Left colon (tissue), 2 donors: Measurements from ENCODE around the gene UNC5A. TPM values are rescaled to one million over a fixed set of nuclear protein-coding genes. Genes with fewer than 3 reads are reported as not detected.

ENCODE experiments used
- ATAC-seq: fragments of 200-7000 bp; cut with Tn5 transposase; one replicate; pipeline ENCODE4 v1.9.1; 2020; ENCODE audit warnings: mild to moderate bottlenecking, moderate library complexity
- DNase-seq, 2 donors: peaks; one replicate each; pipeline ENCODE4 v3.0.0-alpha.2; 2020
- intact Hi-C, 2 donors: fragments of 100-400 bp; cut with DNase I in 1 of 2; cut with micrococcal nuclease in 1 of 2; formaldehyde crosslinking; loops; one replicate each; pipeline versions ENCODE4 v1.11.2 to v1.14.0; 2022; cut with DNase I, micrococcal nuclease
- total RNA-seq, 2 donors: library from RNA; stranded (reverse); fragmentation: NEBNext Ultra II Directional; extraction: Animal tissue kit (Norgen Biotek cat#: 25700); gene quantifications; one replicate each; pipeline ENCODE4 v1.2.1, GENCODE V29; 2021
- donor health status: DM: no; HTN: no; CAD: no.
- donor health status: DM: yes; HTN: yes; CAD: no.

UNC5A gene
- total RNA-seq, 2 donors from 2014 or later: not detected

GRCh38 chr5:176851871-176852658, 41.7 kb downstream of the UNC5A start:
- no peak for DNase-seq
- intact Hi-C loops: no loop called here
- ATAC-seq: no peak

- intact Hi-C loops: no loop called here
- no peak for DNase-seq
- no peak for ATAC-seq
Observed at GRCh38 chr5:176853151-176853778, 42.9 kb downstream of the UNC5A start.

GRCh38 chr5:176854164-176854563, 43.8 kb downstream of the UNC5A start:
- DNase-seq (no peak), ATAC-seq (no peak)
- intact Hi-C loops: no loop called here

GRCh38 chr5:176855598-176855997, 45.2 kb downstream of the UNC5A start:
- ATAC-seq: no peak
- intact Hi-C loops: no loop called here
- no peak for DNase-seq

GRCh38 chr5:176856746-176857145, 46.4 kb downstream of the UNC5A start:
- intact Hi-C loops: no loop called here

GRCh38 chr5:176857216-176857893, 47.0 kb downstream of the UNC5A start:
- intact Hi-C loops: no loop called here
- DNase-seq (no peak), ATAC-seq (no peak)

More at GRCh38 chr5:176856746-176857145, 46.4 kb downstream of the UNC5A start:
- ATAC-seq (no peak), DNase-seq (no peak)

GRCh38 chr5:176857894-176858273, 47.5 kb downstream of the UNC5A start:
- no peak for ATAC-seq
- DNase-seq: no peak
- intact Hi-C loops: no loop called here

GRCh38 chr5:176859916-176860315, 49.6 kb downstream of the UNC5A start:
- ATAC-seq (no peak), DNase-seq (no peak)
- intact Hi-C loops: no loop called here

- intact Hi-C loops: no loop called here
- ATAC-seq (no peak), DNase-seq (no peak)
Observed at GRCh38 chr5:176860381-176860780, 50.0 kb downstream of the UNC5A start.

GRCh38 chr5:176861276-176861675, 50.9 kb downstream of the UNC5A start:
- ATAC-seq: no peak
- DNase-seq: no peak
- intact Hi-C loops: no loop called here

- intact Hi-C loops: no loop called here
- no peak for ATAC-seq
- DNase-seq: no peak
Observed at GRCh38 chr5:176862330-176862995, 52.1 kb downstream of the UNC5A start.

GRCh38 chr5:176863041-176863764, 52.8 kb downstream of the UNC5A start:
- intact Hi-C loops: no loop called here
- no peak for ATAC-seq
- DNase-seq: no peak

- DNase-seq (no peak), ATAC-seq (no peak)
- intact Hi-C loops: no loop called here
Observed at GRCh38 chr5:176863765-176864098, 53.4 kb downstream of the UNC5A start.

GRCh38 chr5:176864755-176865154, 54.4 kb downstream of the UNC5A start:
- no peak for DNase-seq
- no peak for ATAC-seq

GRCh38 chr5:176865964-176866363, 55.6 kb downstream of the UNC5A start:
- no peak for ATAC-seq
- no peak for DNase-seq
- intact Hi-C loops: no loop called here

More at GRCh38 chr5:176864755-176865154, 54.4 kb downstream of the UNC5A start:
- intact Hi-C loops: no loop called here

GRCh38 chr5:176866707-176867310, 56.5 kb downstream of the UNC5A start:
- DNase-seq (no peak), ATAC-seq (no peak)
- intact Hi-C loops: no loop called here

GRCh38 chr5:176868126-176868525, 57.8 kb downstream of the UNC5A start:
- ATAC-seq (no peak), DNase-seq (no peak)
- intact Hi-C loops: no loop called here

- intact Hi-C loops: no loop called here
- no peak for ATAC-seq
- DNase-seq: no peak
Observed at GRCh38 chr5:176868731-176869130, 58.4 kb downstream of the UNC5A start.
